ENCODE data around the gene CST7. TPM values are rescaled to one million over a fixed set of nuclear protein-coding genes. Genes with fewer than 3 reads are reported as not detected.
"Not testable (repeated sequence)": the region's sequence is repeated elsewhere in the genome, so short reads cannot be mapped to it uniquely, and the experiment has no call there.

Gene CST7
- polyA plus RNA-seq, 2 of the 4 experiments (the other 2 are of a cell fraction), result not detected

DNA sequence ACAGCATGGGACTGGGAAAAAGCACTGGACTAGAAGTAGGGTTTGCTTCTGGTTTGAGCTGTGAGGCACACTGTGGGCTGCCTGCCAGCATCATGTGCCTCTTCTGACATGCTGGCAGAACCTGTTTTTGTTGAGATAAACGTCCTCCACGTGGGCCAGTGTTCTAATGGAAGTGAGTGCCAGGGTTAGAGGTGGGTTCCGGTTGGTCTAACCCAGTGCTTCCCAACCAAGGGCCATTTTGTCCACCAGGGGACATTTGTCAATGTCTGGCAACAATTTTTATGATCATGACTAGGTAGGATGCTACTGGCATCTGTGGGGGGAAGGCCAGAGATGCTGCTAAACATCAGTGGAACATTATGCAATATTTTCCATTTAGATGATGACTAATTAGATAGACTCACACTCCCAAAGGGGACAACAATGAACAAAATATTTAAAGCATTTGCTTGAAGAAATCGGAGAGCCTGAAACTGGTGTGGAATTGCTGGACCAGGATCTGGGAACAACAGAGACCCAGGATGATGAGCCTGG is 51.3 kb downstream of the CST7 start:
- Histone ChIP-seq H3K4me1 (peaks cover 22% of the 10 kb centered on the region; the same call in 2 of the 3 replicates), H3K4me2 (peak overlapping the region; percentile 19; the same call in 2 of the 3 replicates), H3K4me3 (no peak overlapping the region), H3K27ac (peak overlapping the region; percentile 14 to 43; a peak in 3 of 6 replicates), H3K9me3 (peaks cover 7% of the 10 kb centered on the region; the same call in 1 of the 3 replicates)
- WGBS (ENCODE audit: missing lambda C conversion rate), result 28% methylated on average over 4 of the region's 4 CpGs
- peak; percentile 57 to 58; a peak in 5 of 6 replicates for ATAC-seq
- POLR2A ChIA-PET, result no interaction called here
- no peak for FAIRE-seq
- peak; percentile 28; the same call in 1 of the 2 replicates for TF ChIP-seq JUNB (IDR thresholded peaks at IDR 0.05)
- no peak for TF ChIP-seq ZNF302 (CRISPR knock-in tag; IDR thresholded peaks at IDR 0.05)
- peak; percentile 27 to 73; a peak in 2 of 4 replicates for TF ChIP-seq CEBPB (IDR thresholded peaks at IDR 0.05)
- TF ChIP-seq SMC3 (IDR thresholded peaks at IDR 0.05), result peak; percentile 29; the same call in 2 of the 3 replicates
- TF ChIP-seq NFE2L2 (conservative IDR thresholded peaks at IDR 0.05; ENCODE audit: low read length), result no peak
- TF ChIP-seq, protein P1, sequence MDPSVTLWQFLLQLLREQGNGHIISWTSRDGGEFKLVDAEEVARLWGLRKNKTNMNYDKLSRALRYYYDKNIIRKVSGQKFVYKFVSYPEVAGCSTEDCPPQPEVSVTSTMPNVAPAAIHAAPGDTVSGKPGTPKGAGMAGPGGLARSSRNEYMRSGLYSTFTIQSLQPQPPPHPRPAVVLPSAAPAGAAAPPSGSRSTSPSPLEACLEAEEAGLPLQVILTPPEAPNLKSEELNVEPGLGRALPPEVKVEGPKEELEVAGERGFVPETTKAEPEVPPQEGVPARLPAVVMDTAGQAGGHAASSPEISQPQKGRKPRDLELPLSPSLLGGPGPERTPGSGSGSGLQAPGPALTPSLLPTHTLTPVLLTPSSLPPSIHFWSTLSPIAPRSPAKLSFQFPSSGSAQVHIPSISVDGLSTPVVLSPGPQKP (IDR thresholded peaks at IDR 0.05; ENCODE audit: low read depth, low read length), result no peak
- no peak for TF ChIP-seq FOSL2 (IDR thresholded peaks at IDR 0.05)
- 0 out of 2 replicates have a peak, but pooled peaks have one; percentile 38 for TF ChIP-seq FOSL2 (CRISPR knock-in tag; IDR thresholded peaks at IDR 0.05)
- DNase-seq (ENCODE audit: low read depth in 1 of 2, low spot score in 1 of 2), result peak; percentile 24 to 35
- CTCF ChIA-PET, result interaction anchor here (0.7 to 9.1 kb wide), 10 partner anchors 9 to 506 kb away, joined by 3 to 113 read pairs (median 6); partner anchors contain the start of gene ACSS1

GRCh38 chr20:25001323-25001722 is 52.3 kb downstream of the CST7 start:
- H3K4me1 ChIP-seq, result peaks cover 18% of the 10 kb centered on the region; the same call in 2 of the 3 replicates
- H3K4me3 ChIP-seq; POLR2A ChIA-PET; ATAC-seq; FAIRE-seq; DNase-seq (ENCODE audit: low read depth in 1 of 2, low spot score in 1 of 2); H3K9me3 ChIP-seq; H3K4me2 ChIP-seq; H3K27ac ChIP-seq: not testable (repeated sequence)
- 0 out of 2 replicates have a peak, but pooled peaks have one; percentile 14 for TF ChIP-seq KDM1A (IDR thresholded peaks at IDR 0.05; ENCODE audit: low read depth)
- CTCF ChIA-PET, result interaction anchor here (0.9 to 2.2 kb wide), 4 partner anchors 10 to 295 kb away, joined by 3 to 7 read pairs (median 4); no protein-coding TSS in a partner anchor
- WGBS (ENCODE audit: missing lambda C conversion rate), result 70% methylated on average over 4 of the region's 4 CpGs

DNA sequence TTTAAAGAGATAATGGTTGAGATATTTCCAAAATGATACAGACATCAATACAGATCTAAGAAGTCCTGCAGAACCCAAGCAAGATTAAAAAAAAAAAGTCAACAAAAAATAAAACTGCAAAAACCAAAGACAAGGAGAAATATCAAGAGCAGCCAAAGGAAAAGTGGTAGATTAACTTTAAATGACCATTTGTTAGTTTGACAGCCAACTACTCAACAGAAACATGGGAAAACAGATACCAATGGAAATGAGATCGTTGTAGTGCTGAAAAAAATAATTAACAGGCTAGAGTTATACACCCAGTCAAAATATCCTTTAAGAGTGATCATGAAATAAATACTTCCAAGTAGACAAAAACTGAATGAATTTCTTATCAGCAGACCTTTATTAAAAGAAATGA is 53.9 kb downstream of the CST7 start:
- DNase-seq (ENCODE audit: low read depth in 1 of 2, low spot score in 1 of 2), result no peak
- no peak overlapping the region for H3K4me3 ChIP-seq
- H3K4me2 ChIP-seq, result no peak overlapping the region
- TF ChIP-seq CBX8 (IDR thresholded peaks at IDR 0.05) (no peak), MAFK (IDR thresholded peaks at IDR 0.05; ENCODE audit: partially characterized antibody) (no peak), KDM1A (IDR thresholded peaks at IDR 0.05; ENCODE audit: low read depth) (no peak), E2F6 (IDR thresholded peaks at IDR 0.05; ENCODE audit: borderline replicate concordance, low read depth) (no peak), PHF8 (IDR thresholded peaks at IDR 0.05; ENCODE audit: borderline replicate concordance, low read depth) (no peak), MYC (IDR thresholded peaks at IDR 0.05; ENCODE audit: borderline replicate concordance, low read length) (no peak), RAD21 (conservative IDR thresholded peaks at IDR 0.05 in 1 of 2, IDR thresholded peaks at IDR 0.05 in 1 of 2) (no peak), POLR2AphosphoS2 (conservative IDR thresholded peaks at IDR 0.05; ENCODE audit: low read length) (no peak), CEBPB (IDR thresholded peaks at IDR 0.05) (no peak), HDAC2 (IDR thresholded peaks at IDR 0.05) (no peak), HOXB13 (CRISPR knock-in tag; IDR thresholded peaks at IDR 0.05; ENCODE audit: low read depth) (no peak), JUN (IDR thresholded peaks at IDR 0.05) (no peak), RARB (CRISPR knock-in tag; IDR thresholded peaks at IDR 0.05) (no peak), HOXB5 (CRISPR knock-in tag; IDR thresholded peaks at IDR 0.05) (no peak), FOSL2 (IDR thresholded peaks at IDR 0.05) (no peak), FOSL2 (CRISPR knock-in tag; IDR thresholded peaks at IDR 0.05) (no peak), MAX (IDR thresholded peaks at IDR 0.05) (no peak), BHLHE40 (IDR thresholded peaks at IDR 0.05; ENCODE audit: low read depth, low read length) (no peak), JUNB (IDR thresholded peaks at IDR 0.05) (no peak)
- TF ChIP-seq, protein P2, sequence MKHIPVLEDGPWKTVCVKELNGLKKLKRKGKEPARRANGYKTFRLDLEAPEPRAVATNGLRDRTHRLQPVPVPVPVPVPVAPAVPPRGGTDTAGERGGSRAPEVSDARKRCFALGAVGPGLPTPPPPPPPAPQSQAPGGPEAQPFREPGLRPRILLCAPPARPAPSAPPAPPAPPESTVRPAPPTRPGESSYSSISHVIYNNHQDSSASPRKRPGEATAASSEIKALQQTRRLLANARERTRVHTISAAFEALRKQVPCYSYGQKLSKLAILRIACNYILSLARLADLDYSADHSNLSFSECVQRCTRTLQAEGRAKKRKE (CRISPR knock-in tag; IDR thresholded peaks at IDR 0.05; ENCODE audit: low read depth), result no peak
- peak; percentile 43 for FAIRE-seq
- peaks cover 16% of the 10 kb centered on the region; the same call in 2 of the 3 replicates for H3K4me1 ChIP-seq
- CTCF ChIA-PET, result interaction anchor here (14.2 kb wide), 1 partner anchor 6 kb away, joined by 113 read pairs; no protein-coding TSS in a partner anchor
- ATAC-seq, result no peak
- WGBS (ENCODE audit: missing lambda C conversion rate), result 45% methylated on average over 1 of the region's 1 CpG
- no peak overlapping the region for H3K27ac ChIP-seq
- H3K9me3 ChIP-seq, result peaks cover 7% of the 10 kb centered on the region; the same call in 1 of the 3 replicates
- POLR2A ChIA-PET, result no interaction called here
